Measurements from ENCODE around the gene NR3C2. TPM values are rescaled to one million over a fixed set of nuclear protein-coding genes. Genes with fewer than 3 reads are reported as not detected.

NR3C2 gene
- total RNA-seq, 1 donor from 2014 or later, result 16.7 TPM

DNA sequence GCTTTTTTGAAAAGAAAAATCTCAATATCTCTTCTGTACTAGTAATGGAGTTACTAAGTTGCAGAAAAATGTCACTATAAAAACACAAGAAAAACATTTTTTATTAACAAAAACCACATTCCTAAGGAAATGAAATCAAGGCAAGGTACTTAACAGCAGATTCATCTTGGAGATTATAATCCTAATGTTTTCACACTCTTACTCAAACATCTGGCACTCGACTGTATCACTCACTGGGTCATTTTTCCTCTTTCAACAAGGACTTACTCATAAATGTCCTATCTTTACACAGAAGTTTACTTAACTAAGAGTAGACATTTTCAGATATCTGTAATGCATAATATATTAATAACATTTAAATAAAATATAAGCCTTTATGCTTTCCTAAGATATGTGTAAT is 216.6 kb downstream of the NR3C2 start:
- no peak overlapping the region for H3K4me3 ChIP-seq (ENCODE audit: low read length in 3 of 3)
- H3K36me3 ChIP-seq (ENCODE audit: control insufficient read depth in 3 of 3, insufficient read depth in 3 of 3, low read length in 3 of 3), result no peaks in the 10 kb centered on the region
- H3K27ac ChIP-seq (ENCODE audit: low read depth, low read length), result no peak overlapping the region
- no peaks in the 10 kb centered on the region for H3K27me3 ChIP-seq (ENCODE audit: control insufficient read depth in 3 of 3, insufficient read depth in 3 of 3, low read length in 3 of 3)
- H3K9me3 ChIP-seq (ENCODE audit: control insufficient read depth in 3 of 3, low read length in 3 of 3), result no peaks in the 10 kb centered on the region
- H3K4me1 ChIP-seq (ENCODE audit: control insufficient read depth in 3 of 3, insufficient read depth in 3 of 3, low read length in 3 of 3), result no peaks in the 10 kb centered on the region
- no peak overlapping the region for H3K9ac ChIP-seq (ENCODE audit: low read depth in 1 of 3, low read length in 3 of 3)

DNA sequence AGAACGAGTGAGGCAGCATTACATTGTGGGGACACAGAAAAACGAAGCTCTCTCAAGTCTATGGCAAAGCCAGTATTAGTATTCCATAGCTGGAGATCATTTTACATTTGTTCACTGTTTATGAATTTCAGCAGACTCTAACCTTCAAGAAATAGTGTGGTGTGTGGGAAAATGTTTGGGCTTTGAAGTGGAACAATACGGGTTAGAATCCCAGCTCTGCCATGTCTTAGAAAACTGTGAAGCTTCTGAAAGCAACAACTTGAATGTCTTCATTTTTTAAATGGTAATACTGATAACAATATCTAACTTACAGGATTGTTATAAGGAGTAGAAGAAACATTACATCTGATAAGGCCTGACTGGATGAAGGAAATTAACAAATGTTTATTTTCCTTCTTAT is 217.7 kb downstream of the NR3C2 start:
- H3K9me3 ChIP-seq (ENCODE audit: control insufficient read depth in 3 of 3, low read length in 3 of 3), result no peaks in the 10 kb centered on the region
- no peaks in the 10 kb centered on the region for H3K27me3 ChIP-seq (ENCODE audit: control insufficient read depth in 3 of 3, insufficient read depth in 3 of 3, low read length in 3 of 3)
- H3K4me1 ChIP-seq (ENCODE audit: control insufficient read depth in 3 of 3, insufficient read depth in 3 of 3, low read length in 3 of 3), result no peaks in the 10 kb centered on the region
- no peak overlapping the region for H3K4me3 ChIP-seq (ENCODE audit: low read length in 3 of 3)
- no peaks in the 10 kb centered on the region for H3K36me3 ChIP-seq (ENCODE audit: control insufficient read depth in 3 of 3, insufficient read depth in 3 of 3, low read length in 3 of 3)
- no peak overlapping the region for H3K27ac ChIP-seq (ENCODE audit: low read depth, low read length)
- H3K9ac ChIP-seq (ENCODE audit: low read depth in 1 of 3, low read length in 3 of 3), result no peak overlapping the region

DNA sequence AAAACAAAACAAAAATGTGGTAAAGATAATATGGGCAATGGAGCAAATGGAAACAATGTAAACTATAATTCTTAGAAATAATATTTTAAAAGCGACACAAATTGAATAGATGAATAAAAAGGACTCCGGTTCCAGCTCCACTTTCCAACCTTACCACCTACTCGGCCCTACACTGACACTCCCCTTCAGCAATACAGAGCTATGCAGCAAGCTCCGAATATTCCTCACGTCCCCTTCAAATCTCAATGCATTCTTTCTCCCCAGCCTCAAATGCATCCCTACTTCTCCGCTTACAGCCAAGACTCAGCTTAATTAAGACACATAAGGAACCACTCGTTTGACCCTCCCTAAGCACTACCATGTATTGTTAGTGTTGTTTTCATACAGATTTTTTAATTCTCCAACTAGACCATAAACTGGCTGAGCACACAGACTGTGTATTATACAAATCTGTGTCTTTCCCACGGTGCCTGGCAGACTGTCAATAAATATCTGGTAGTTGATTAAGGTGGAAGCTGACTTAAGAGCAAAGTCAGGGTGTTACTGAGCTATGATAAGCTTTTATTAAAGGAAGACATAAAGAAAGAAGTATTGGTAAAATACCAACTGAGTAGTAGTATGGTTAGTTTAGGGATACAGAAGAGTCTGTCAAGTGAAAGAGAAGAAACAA is 219.1 kb downstream of the NR3C2 start:
- no peaks in the 10 kb centered on the region for H3K4me1 ChIP-seq (ENCODE audit: control insufficient read depth in 3 of 3, insufficient read depth in 3 of 3, low read length in 3 of 3)
- H3K9me3 ChIP-seq (ENCODE audit: control insufficient read depth in 3 of 3, low read length in 3 of 3), result no peaks in the 10 kb centered on the region
- H3K4me3 ChIP-seq (ENCODE audit: low read length in 3 of 3), result no peak overlapping the region
- H3K27ac ChIP-seq (ENCODE audit: low read depth, low read length), result no peak overlapping the region
- no peak overlapping the region for H3K9ac ChIP-seq (ENCODE audit: low read depth in 1 of 3, low read length in 3 of 3)
- no peaks in the 10 kb centered on the region for H3K27me3 ChIP-seq (ENCODE audit: control insufficient read depth in 3 of 3, insufficient read depth in 3 of 3, low read length in 3 of 3)
- H3K36me3 ChIP-seq (ENCODE audit: control insufficient read depth in 3 of 3, insufficient read depth in 3 of 3, low read length in 3 of 3), result no peaks in the 10 kb centered on the region

- H3K36me3 ChIP-seq (ENCODE audit: control insufficient read depth in 3 of 3, insufficient read depth in 3 of 3, low read length in 3 of 3), result no peaks in the 10 kb centered on the region
- no peaks in the 10 kb centered on the region for H3K27me3 ChIP-seq (ENCODE audit: control insufficient read depth in 3 of 3, insufficient read depth in 3 of 3, low read length in 3 of 3)
- peak overlapping the region; percentile 27 for H3K27ac ChIP-seq (ENCODE audit: low read depth, low read length)
- H3K4me3 ChIP-seq (ENCODE audit: low read length in 3 of 3), result peak overlapping the region; percentile 11 to 64 (median 41)
- peaks cover 22 to 27% (median 23%) of the 10 kb centered on the region in 3 donors for H3K4me1 ChIP-seq (ENCODE audit: control insufficient read depth in 3 of 3, insufficient read depth in 3 of 3, low read length in 3 of 3)
- peak overlapping the region in 1 of 3 donors; percentile 13 for H3K9ac ChIP-seq (ENCODE audit: low read depth in 1 of 3, low read length in 3 of 3)
- H3K9me3 ChIP-seq (ENCODE audit: control insufficient read depth in 3 of 3, low read length in 3 of 3), result no peaks in the 10 kb centered on the region
These were observed 225.1 kb downstream of the NR3C2 start for GRCh38 chr4:148216866-148217814.

GRCh38 chr4:148216321-148216720 is 225.9 kb downstream of the NR3C2 start:
- peak overlapping the region in 1 of 3 donors; percentile 41 for H3K4me3 ChIP-seq (ENCODE audit: low read length in 3 of 3)
- H3K27ac ChIP-seq (ENCODE audit: low read depth, low read length), result no peak overlapping the region
- H3K36me3 ChIP-seq (ENCODE audit: control insufficient read depth in 3 of 3, insufficient read depth in 3 of 3, low read length in 3 of 3), result no peaks in the 10 kb centered on the region
- H3K9ac ChIP-seq (ENCODE audit: low read depth in 1 of 3, low read length in 3 of 3), result no peak overlapping the region
- peaks cover 25 to 30% (median 27%) of the 10 kb centered on the region in 3 donors for H3K4me1 ChIP-seq (ENCODE audit: control insufficient read depth in 3 of 3, insufficient read depth in 3 of 3, low read length in 3 of 3)
- no peaks in the 10 kb centered on the region for H3K27me3 ChIP-seq (ENCODE audit: control insufficient read depth in 3 of 3, insufficient read depth in 3 of 3, low read length in 3 of 3)
- H3K9me3 ChIP-seq (ENCODE audit: control insufficient read depth in 3 of 3, low read length in 3 of 3), result no peaks in the 10 kb centered on the region

- peak overlapping the region in 1 of 3 donors; percentile 40 for H3K9ac ChIP-seq (ENCODE audit: low read depth in 1 of 3, low read length in 3 of 3)
These were observed 227.0 kb downstream of the NR3C2 start for GRCh38 chr4:148215202-148215601.

GRCh38 chr4:148214529-148215166 is 227.6 kb downstream of the NR3C2 start:
- Histone ChIP-seq H3K36me3 (ENCODE audit: control insufficient read depth in 3 of 3, insufficient read depth in 3 of 3, low read length in 3 of 3) (no peaks in the 10 kb centered on the region), H3K4me3 (ENCODE audit: low read length in 3 of 3) (peak overlapping the region; percentile 30 to 36 (median 34)), H3K27me3 (ENCODE audit: control insufficient read depth in 3 of 3, insufficient read depth in 3 of 3, low read length in 3 of 3) (no peaks in the 10 kb centered on the region), H3K27ac (ENCODE audit: low read depth, low read length) (peak overlapping the region; percentile 10), H3K9me3 (ENCODE audit: control insufficient read depth in 3 of 3, low read length in 3 of 3) (no peaks in the 10 kb centered on the region), H3K4me1 (ENCODE audit: control insufficient read depth in 3 of 3, insufficient read depth in 3 of 3, low read length in 3 of 3) (peaks cover 27 to 30% (median 27%) of the 10 kb centered on the region in 3 donors), H3K9ac (ENCODE audit: low read depth in 1 of 3, low read length in 3 of 3) (peak overlapping the region in 2 of 3 donors; percentile 17 to 40)

More at GRCh38 chr4:148215202-148215601, 227.0 kb downstream of the NR3C2 start:
- H3K9me3 ChIP-seq (ENCODE audit: control insufficient read depth in 3 of 3, low read length in 3 of 3), result no peaks in the 10 kb centered on the region
- H3K36me3 ChIP-seq (ENCODE audit: control insufficient read depth in 3 of 3, insufficient read depth in 3 of 3, low read length in 3 of 3), result no peaks in the 10 kb centered on the region
- H3K27me3 ChIP-seq (ENCODE audit: control insufficient read depth in 3 of 3, insufficient read depth in 3 of 3, low read length in 3 of 3), result no peaks in the 10 kb centered on the region
- peak overlapping the region in 2 of 3 donors; percentile 30 to 34 for H3K4me3 ChIP-seq (ENCODE audit: low read length in 3 of 3)
- peaks cover 27 to 30% (median 27%) of the 10 kb centered on the region in 3 donors for H3K4me1 ChIP-seq (ENCODE audit: control insufficient read depth in 3 of 3, insufficient read depth in 3 of 3, low read length in 3 of 3)
- peak overlapping the region; percentile 10 for H3K27ac ChIP-seq (ENCODE audit: low read depth, low read length)

DNA sequence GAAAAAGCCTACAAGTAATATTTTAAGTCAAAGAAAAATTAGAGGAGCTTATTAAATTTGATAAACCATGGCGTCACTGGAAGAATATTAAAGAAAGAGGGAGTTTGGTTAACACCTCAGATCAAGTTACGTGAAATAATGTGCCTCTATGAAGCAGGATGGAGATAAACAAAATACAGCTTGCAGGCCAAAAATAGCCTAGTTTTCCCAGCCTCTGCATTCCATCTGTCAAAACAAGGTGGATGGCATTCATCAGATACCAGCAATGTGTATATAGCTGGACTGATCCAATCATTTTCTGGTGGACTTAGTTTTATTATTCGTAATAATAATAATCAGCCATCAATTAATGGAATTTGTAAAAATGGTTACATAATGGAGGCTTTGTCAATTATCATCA is 230.7 kb downstream of the NR3C2 start:
- no peak overlapping the region for H3K9ac ChIP-seq (ENCODE audit: low read depth in 1 of 3, low read length in 3 of 3)
- no peaks in the 10 kb centered on the region for H3K36me3 ChIP-seq (ENCODE audit: control insufficient read depth in 3 of 3, insufficient read depth in 3 of 3, low read length in 3 of 3)
- H3K27ac ChIP-seq (ENCODE audit: low read depth, low read length), result no peak overlapping the region
- H3K27me3 ChIP-seq (ENCODE audit: control insufficient read depth in 3 of 3, insufficient read depth in 3 of 3, low read length in 3 of 3), result no peaks in the 10 kb centered on the region
- no peaks in the 10 kb centered on the region for H3K9me3 ChIP-seq (ENCODE audit: control insufficient read depth in 3 of 3, low read length in 3 of 3)
- H3K4me3 ChIP-seq (ENCODE audit: low read length in 3 of 3), result no peak overlapping the region
- peaks cover 19 to 24% (median 21%) of the 10 kb centered on the region in 3 donors for H3K4me1 ChIP-seq (ENCODE audit: control insufficient read depth in 3 of 3, insufficient read depth in 3 of 3, low read length in 3 of 3)

GRCh38 chr4:148210661-148211060 is 231.6 kb downstream of the NR3C2 start:
- no peak overlapping the region for H3K9ac ChIP-seq (ENCODE audit: low read depth in 1 of 3, low read length in 3 of 3)
- H3K27me3 ChIP-seq (ENCODE audit: control insufficient read depth in 3 of 3, insufficient read depth in 3 of 3, low read length in 3 of 3), result no peaks in the 10 kb centered on the region
- no peak overlapping the region for H3K4me3 ChIP-seq (ENCODE audit: low read length in 3 of 3)
- H3K4me1 ChIP-seq (ENCODE audit: control insufficient read depth in 3 of 3, insufficient read depth in 3 of 3, low read length in 3 of 3), result peaks cover 16 to 24% (median 18%) of the 10 kb centered on the region in 3 donors
- H3K36me3 ChIP-seq (ENCODE audit: control insufficient read depth in 3 of 3, insufficient read depth in 3 of 3, low read length in 3 of 3), result no peaks in the 10 kb centered on the region
- no peak overlapping the region for H3K27ac ChIP-seq (ENCODE audit: low read depth, low read length)
- H3K9me3 ChIP-seq (ENCODE audit: control insufficient read depth in 3 of 3, low read length in 3 of 3), result no peaks in the 10 kb centered on the region

All from skeletal muscle tissue (tissue), 4 donors.